ENCODE measurements around the gene ZBTB12. TPM values are rescaled to one million over a fixed set of nuclear protein-coding genes. Genes with fewer than 3 reads are reported as not detected.

ZBTB12 gene
- total and polyA plus RNA-seq, 10 of the 15 experiments (the other 5 are each of a cell fraction or from before 2014, with no cell fraction given) = 0.81 to 4.5 (median 1.7) TPM; not detected in 4

DNA sequence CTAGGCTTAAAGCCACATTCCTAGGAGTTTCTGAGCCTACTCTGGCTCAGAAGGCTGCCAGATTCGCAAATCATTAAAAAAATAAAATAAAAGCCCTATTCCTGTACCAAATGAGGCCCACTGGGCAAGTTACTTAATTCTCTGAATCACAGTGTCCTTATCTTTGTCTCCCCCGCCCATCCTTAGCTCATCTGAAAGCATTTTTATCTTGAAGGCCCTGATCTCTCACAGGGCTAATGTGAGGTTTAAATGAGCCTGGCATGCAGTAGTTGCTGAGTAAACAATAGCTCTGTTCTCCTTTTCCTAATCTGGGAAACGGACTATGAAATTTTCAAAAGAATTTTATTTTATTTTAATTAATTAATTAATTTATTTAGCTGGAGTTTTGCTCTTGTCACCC lies 2.1 kb upstream of the ZBTB12 start:
- no peak overlapping the region for H3K4me2 ChIP-seq (ENCODE audit: control insufficient read depth, insufficient read depth)
- no peak for FAIRE-seq
- H3K27me3 ChIP-seq (replicated peaks in 1 of 2; ENCODE audit: control insufficient read depth in 2 of 2, insufficient read depth in 2 of 2, low read length in 1 of 2) = no peaks in the 10 kb centered on the region
- H3K4me1 ChIP-seq (ENCODE audit: control insufficient read depth, insufficient read depth, low read length) = peaks cover 15% of the 10 kb centered on the region
- H3K27ac ChIP-seq (ENCODE audit: control insufficient read depth, insufficient read depth) = no peak overlapping the region
- intact Hi-C loops (cut with micrococcal nuclease; ENCODE audit: unreplicated experiment) = loop anchor here (10.0 kb wide), 1 partner anchor 359 kb away; the partner anchor contains the start of genes ATP6V1G2, DDX39B and NFKBIL1
- no peaks in the 10 kb centered on the region for H3K9me3 ChIP-seq (replicated peaks; ENCODE audit: control insufficient read depth, insufficient read depth, low read length)
- ChIA-PET SMC1A (ENCODE audit: uncharacterized antibody, unreplicated experiment) (interaction anchor here (0.6 to 1.8 kb wide), 3 partner anchors 12 to 29 kb away, joined by 3 to 4 read pairs (median 3); no protein-coding TSS in a partner anchor), RAD21 (ENCODE audit: unreplicated experiment) (interaction anchor here (1.7 kb wide), 1 partner anchor 19 kb away, joined by 6 read pairs; no protein-coding TSS in a partner anchor), POLR2A (no interaction called here), CTCF (interaction anchor here (0.6 to 1.2 kb wide), 2 partner anchors 14 to 19 kb away, joined by 4 read pairs; no protein-coding TSS in a partner anchor)
- H3K79me2 ChIP-seq (ENCODE audit: control insufficient read depth, insufficient read depth, low read length) = no peaks in the 10 kb centered on the region; the same call in 1 of the 2 replicates
- H4K20me1 ChIP-seq (ENCODE audit: control insufficient read depth, insufficient read depth) = no peaks in the 10 kb centered on the region
- 57% methylated on average over 3 of the region's 3 CpGs for WGBS (ENCODE audit: insufficient coverage, insufficient replicate concordance, low lambda C conversion rate, missing lambda C conversion rate)
- TF ChIP-seq CHD1 (IDR thresholded peaks at IDR 0.05; ENCODE audit: low read depth, low read length) (no peak), PKNOX1 (IDR thresholded peaks at IDR 0.05) (no peak), SUZ12 (IDR thresholded peaks at IDR 0.05; ENCODE audit: unreplicated experiment) (no peak), BCL11A (IDR thresholded peaks at IDR 0.05; ENCODE audit: low read depth, low read length) (no peak), FOS (IDR thresholded peaks at IDR 0.05; ENCODE audit: borderline replicate concordance, extremely low read depth, insufficient read length) (no peak), MYB (IDR thresholded peaks at IDR 0.05; ENCODE audit: borderline replicate concordance, low read depth, low read length) (no peak), MAX (IDR thresholded peaks at IDR 0.05; ENCODE audit: low read depth, low read length) (no peak), MTA2 (IDR thresholded peaks at IDR 0.05; ENCODE audit: low read depth) (no peak), ZNF622 (IDR thresholded peaks at IDR 0.05) (no peak)
- TF ChIP-seq, protein P1, sequence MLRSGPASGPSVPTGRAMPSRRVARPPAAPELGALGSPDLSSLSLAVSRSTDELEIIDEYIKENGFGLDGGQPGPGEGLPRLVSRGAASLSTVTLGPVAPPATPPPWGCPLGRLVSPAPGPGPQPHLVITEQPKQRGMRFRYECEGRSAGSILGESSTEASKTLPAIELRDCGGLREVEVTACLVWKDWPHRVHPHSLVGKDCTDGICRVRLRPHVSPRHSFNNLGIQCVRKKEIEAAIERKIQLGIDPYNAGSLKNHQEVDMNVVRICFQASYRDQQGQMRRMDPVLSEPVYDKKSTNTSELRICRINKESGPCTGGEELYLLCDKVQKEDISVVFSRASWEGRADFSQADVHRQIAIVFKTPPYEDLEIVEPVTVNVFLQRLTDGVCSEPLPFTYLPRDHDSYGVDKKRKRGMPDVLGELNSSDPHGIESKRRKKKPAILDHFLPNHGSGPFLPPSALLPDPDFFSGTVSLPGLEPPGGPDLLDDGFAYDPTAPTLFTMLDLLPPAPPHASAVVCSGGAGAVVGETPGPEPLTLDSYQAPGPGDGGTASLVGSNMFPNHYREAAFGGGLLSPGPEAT (IDR thresholded peaks at IDR 0.05; ENCODE audit: low read depth) = no peak
- TF ChIP-seq, protein P2, sequence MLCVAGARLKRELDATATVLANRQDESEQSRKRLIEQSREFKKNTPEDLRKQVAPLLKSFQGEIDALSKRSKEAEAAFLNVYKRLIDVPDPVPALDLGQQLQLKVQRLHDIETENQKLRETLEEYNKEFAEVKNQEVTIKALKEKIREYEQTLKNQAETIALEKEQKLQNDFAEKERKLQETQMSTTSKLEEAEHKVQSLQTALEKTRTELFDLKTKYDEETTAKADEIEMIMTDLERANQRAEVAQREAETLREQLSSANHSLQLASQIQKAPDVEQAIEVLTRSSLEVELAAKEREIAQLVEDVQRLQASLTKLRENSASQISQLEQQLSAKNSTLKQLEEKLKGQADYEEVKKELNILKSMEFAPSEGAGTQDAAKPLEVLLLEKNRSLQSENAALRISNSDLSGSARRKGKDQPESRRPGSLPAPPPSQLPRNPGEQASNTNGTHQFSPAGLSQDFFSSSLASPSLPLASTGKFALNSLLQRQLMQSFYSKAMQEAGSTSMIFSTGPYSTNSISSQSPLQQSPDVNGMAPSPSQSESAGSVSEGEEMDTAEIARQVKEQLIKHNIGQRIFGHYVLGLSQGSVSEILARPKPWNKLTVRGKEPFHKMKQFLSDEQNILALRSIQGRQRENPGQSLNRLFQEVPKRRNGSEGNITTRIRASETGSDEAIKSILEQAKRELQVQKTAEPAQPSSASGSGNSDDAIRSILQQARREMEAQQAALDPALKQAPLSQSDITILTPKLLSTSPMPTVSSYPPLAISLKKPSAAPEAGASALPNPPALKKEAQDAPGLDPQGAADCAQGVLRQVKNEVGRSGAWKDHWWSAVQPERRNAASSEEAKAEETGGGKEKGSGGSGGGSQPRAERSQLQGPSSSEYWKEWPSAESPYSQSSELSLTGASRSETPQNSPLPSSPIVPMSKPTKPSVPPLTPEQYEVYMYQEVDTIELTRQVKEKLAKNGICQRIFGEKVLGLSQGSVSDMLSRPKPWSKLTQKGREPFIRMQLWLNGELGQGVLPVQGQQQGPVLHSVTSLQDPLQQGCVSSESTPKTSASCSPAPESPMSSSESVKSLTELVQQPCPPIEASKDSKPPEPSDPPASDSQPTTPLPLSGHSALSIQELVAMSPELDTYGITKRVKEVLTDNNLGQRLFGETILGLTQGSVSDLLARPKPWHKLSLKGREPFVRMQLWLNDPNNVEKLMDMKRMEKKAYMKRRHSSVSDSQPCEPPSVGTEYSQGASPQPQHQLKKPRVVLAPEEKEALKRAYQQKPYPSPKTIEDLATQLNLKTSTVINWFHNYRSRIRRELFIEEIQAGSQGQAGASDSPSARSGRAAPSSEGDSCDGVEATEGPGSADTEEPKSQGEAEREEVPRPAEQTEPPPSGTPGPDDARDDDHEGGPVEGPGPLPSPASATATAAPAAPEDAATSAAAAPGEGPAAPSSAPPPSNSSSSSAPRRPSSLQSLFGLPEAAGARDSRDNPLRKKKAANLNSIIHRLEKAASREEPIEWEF (IDR thresholded peaks at IDR 0.05; ENCODE audit: insufficient replicate concordance, low read depth, low read length) = no peak
- H3K36me3 ChIP-seq (ENCODE audit: control insufficient read depth in 2 of 2, insufficient read depth in 2 of 2, low read length in 1 of 2) = no peaks in the 10 kb centered on the region; a peak in 1 of 4 replicates
- in situ Hi-C loops (cut with MboI) = no loop called here
- no peak overlapping the region for H2AFZ ChIP-seq (ENCODE audit: control insufficient read depth, low read depth, low read length)
- H3K9ac ChIP-seq (ENCODE audit: control insufficient read depth, insufficient read depth, low read length) = no peak overlapping the region
- no peak for DNase-seq (ENCODE audit: low read depth, low spot score)
- no TSS peak for BruUV-seq (replicated peaks)
- no peak overlapping the region for H3K4me3 ChIP-seq
- no peak for ATAC-seq

Data from GM12878 (cell line).